SU-DHL-6 (cell line): ENCODE measurements around the gene ZBTB16.

Experiments
- CTCF ChIP-seq: fragments of 200-600 bp; sonication (generic); IDR thresholded peaks from one replicate; pipeline ENCODE4 v1.5.1; 2017; ENCODE audit warnings: antibody characterized with exemption, mild to moderate bottlenecking, low read length, moderate library complexity; ENCODE audit not compliant: insufficient read depth, poor library complexity, severe bottlenecking
- EZH2phosphoT487 ChIP-seq: fragments of 200-600 bp; sonication (generic), shearing (Covaris generic); conservative IDR thresholded peaks from 2 replicates; pipeline ENCODE4 v1.6.1; 2018; ENCODE audit warnings: mild to moderate bottlenecking, antibody characterized with exemption, low read length, moderate library complexity, mixed read lengths

GRCh38 chr11:114187173-114187572 is 127.7 kb downstream of the ZBTB16 start:
- no peak for TF ChIP-seq CTCF
- no peak for TF ChIP-seq EZH2phosphoT487
